HepG2 (cell line): ENCODE measurements around the gene HDGFL3. TPM values are rescaled to one million over a fixed set of nuclear protein-coding genes. Genes with fewer than 3 reads are reported as not detected.

Experiments
- ATAC-seq: fragments of 200-7000 bp; cut with Tn5 transposase; 3 replicates; pipeline ENCODE4 v1.9.1; 2020; ENCODE audit warnings: mild to moderate bottlenecking, moderate library complexity
- BruUV-seq: library from RNA; stranded (reverse); fragments of 400-500 nt; replicated peaks from 2 replicates; lab custom pipeline; 2021; lab: Mats Ljungman, UMichigan
- CTCF ChIA-PET: fragments of 300-600 bp; formaldehyde crosslinking; extraction: SDS; loops from one replicate; lab custom pipeline; 2021; ENCODE audit warnings: low total read pairs, inconsistent platforms, low intra/inter-chr PET ratio; lab: Yijun Ruan, JAX
- POLR2A ChIA-PET: fragments of 350-600 bp; sonication (Branson Sonifier 250); formaldehyde crosslinking; loops from one replicate; lab custom pipeline; 2020; ENCODE audit warnings: antibody characterized with exemption, inconsistent platforms; lab: Yijun Ruan, JAX
- DNase-seq: peaks from one replicate; pipeline ENCODE4 v3.0.0-alpha.2; 2015; ENCODE audit warnings: low spot score
- FAIRE-seq: peaks from 3 replicates; lab custom pipeline; 2011; peaks lifted over from hg19 to GRCh38; lab: Jason Lieb, UNC
- H2AFZ ChIP-seq: one replicate; pipeline ENCODE4 v1.6.1; 2011; ENCODE audit warnings: low read length, inconsistent platforms
- H3K27ac ChIP-seq: fragments of 300-600 bp; 3 replicates; pipeline ENCODE4 v1.8.0; 2011; ENCODE audit warnings: mixed run types, mild to moderate bottlenecking, mixed read lengths, low read length, inconsistent platforms; ENCODE audit not compliant: insufficient read depth; ENCODE audit errors: extremely low read length
- H3K27me3 ChIP-seq, 2 experiments: fragments of 200-600 bp in 1 of 2; 2 replicates in 1 of 2; 3 replicates in 1 of 2; pipeline versions ENCODE4 v1.6.0 to v1.8.0; 2011; ENCODE audit warnings: low read length in 2 of 2, mild to moderate bottlenecking in 2 of 2, moderate library complexity in 2 of 2, inconsistent platforms in 1 of 2; ENCODE audit not compliant: insufficient read depth in 2 of 2, control insufficient read depth in 1 of 2
- H3K36me3 ChIP-seq, 2 experiments: fragments of 200-600 bp in 1 of 2; replicated peaks in 1 of 2; 2 replicates in 1 of 2; 3 replicates in 1 of 2; pipeline versions ENCODE4 v1.5.1 to v1.8.0; 2011; ENCODE audit warnings: low read length in 2 of 2, inconsistent platforms in 1 of 2; ENCODE audit not compliant: insufficient read depth in 2 of 2, control insufficient read depth in 1 of 2
- H3K4me1 ChIP-seq: 2 replicates; pipeline ENCODE4 v1.5.1; 2012; ENCODE audit warnings: low read length, inconsistent platforms; ENCODE audit not compliant: insufficient read depth
- H3K4me2 ChIP-seq: 2 replicates; pipeline ENCODE4 v1.6.0; 2011; ENCODE audit warnings: low read depth, low read length, inconsistent platforms
- H3K4me3 ChIP-seq, 3 experiments: fragments of 200-600 bp in 1 of 3; sonication (generic), shearing (Covaris generic) in 1 of 3; replicated peaks in 1 of 3; 2 replicates each; pipeline ENCODE4 v1.5.1; 2011 to 2016; ENCODE audit warnings: low read length in 3 of 3, inconsistent platforms in 2 of 3, low read depth in 2 of 3, mild to moderate bottlenecking in 2 of 3, control low read depth in 1 of 3, mixed read lengths in 1 of 3; ENCODE audit not compliant: insufficient read depth in 1 of 3
- H3K79me2 ChIP-seq: one replicate; pipeline ENCODE4 v1.6.1; 2011; ENCODE audit warnings: low read length, inconsistent platforms; ENCODE audit not compliant: insufficient read depth
- H3K9ac ChIP-seq: 2 replicates; pipeline ENCODE4 v1.6.0; 2011; ENCODE audit warnings: mild to moderate bottlenecking, low read depth, low read length, inconsistent platforms; ENCODE audit not compliant: insufficient read depth
- H3K9me3 ChIP-seq: 2 replicates; pipeline ENCODE4 v1.5.1; 2012; ENCODE audit warnings: mild to moderate bottlenecking, low read length
- H4K20me1 ChIP-seq: 2 replicates; pipeline ENCODE4 v1.6.0; 2011; ENCODE audit warnings: inconsistent platforms, mild to moderate bottlenecking, low read length, moderate library complexity; ENCODE audit not compliant: insufficient read depth
- EZH2 ChIP-seq: conservative IDR thresholded peaks from 2 replicates; pipeline ENCODE4 v1.6.1; 2012; ENCODE audit warnings: mild to moderate bottlenecking, low read depth, low read length, moderate library complexity
- SRSF9 ChIP-seq: fragments of 200-400 bp; formaldehyde crosslinking; IDR thresholded peaks from 2 replicates; pipeline ENCODE4 v1.6.1; 2018; ENCODE audit warnings: borderline replicate concordance, mild to moderate bottlenecking, low read depth, low read length; ENCODE audit not compliant: insufficient read depth, poor library complexity, severe bottlenecking
- WGBS: methylation state at CpG from one replicate; pipeline ENCODE4 v1.1.6; 2017; ENCODE audit warnings: low lambda C conversion rate; 5-methylcytosine and 5-hydroxymethylcytosine counted together
- in situ Hi-C: cut with HindIII; loops from 2 replicates; pipeline ENCODE4 v1.10.0; 2017; ENCODE audit warnings: low pct_unique_long_range_greater_than_20kb; ENCODE audit not compliant: extremely low pct_ligation_motif_present
- intact Hi-C: fragments of 100-400 bp; cut with micrococcal nuclease; formaldehyde crosslinking; loops from one replicate; pipeline ENCODE4 v1.10.0; 2022; ENCODE audit not compliant: unreplicated experiment
- polyA plus RNA-seq, 8 experiments: library from polyadenylated mRNA; depleted of rRNA in 3 of 8; stranded (reverse) in 7 of 8; unstranded in 1 of 8; fragments of >200 nt; fragmentation: Illumina TruSeq in 4 of 8; extraction: Trizol in 4 of 8; gene quantifications; 2 replicates each; pipeline versions ENCODE4 v1.2.1 to v1.2.3, GENCODE V29; 2011 to 2016; ENCODE audit warnings: low read depth in 4 of 8, missing spikeins in 1 of 8, mixed read lengths in 1 of 8; ENCODE audit not compliant: insufficient read depth in 1 of 8
- total RNA-seq, 5 experiments: library from RNA; depleted of rRNA; stranded (reverse); fragments of >200 nt; fragmentation: Illumina TruSeq; extraction: Trizol; gene quantifications; 2 replicates each; pipeline ENCODE4 v1.2.3, GENCODE V29; 2016; ENCODE audit warnings: low read depth in 1 of 5
- TF ChIP-seq, protein P1 (sequence below): sonication (generic); formaldehyde crosslinking; IDR thresholded peaks from 2 replicates; pipeline ENCODE4 v1.5.1; 2020; ENCODE audit warnings: mild to moderate bottlenecking, missing genetic modification reagents, borderline replicate concordance
- TF ChIP-seq, protein P2 (sequence below): sonication (generic); formaldehyde crosslinking; conservative IDR thresholded peaks from 2 replicates; pipeline ENCODE4 v1.5.0; 2020; ENCODE audit warnings: missing genetic modification reagents

HDGFL3 gene
- total and polyA plus RNA-seq, 2 of the 13 experiments (the other 11 are each of a cell fraction or from before 2014, with no cell fraction given) = 0.07 to 0.09 TPM

DNA sequence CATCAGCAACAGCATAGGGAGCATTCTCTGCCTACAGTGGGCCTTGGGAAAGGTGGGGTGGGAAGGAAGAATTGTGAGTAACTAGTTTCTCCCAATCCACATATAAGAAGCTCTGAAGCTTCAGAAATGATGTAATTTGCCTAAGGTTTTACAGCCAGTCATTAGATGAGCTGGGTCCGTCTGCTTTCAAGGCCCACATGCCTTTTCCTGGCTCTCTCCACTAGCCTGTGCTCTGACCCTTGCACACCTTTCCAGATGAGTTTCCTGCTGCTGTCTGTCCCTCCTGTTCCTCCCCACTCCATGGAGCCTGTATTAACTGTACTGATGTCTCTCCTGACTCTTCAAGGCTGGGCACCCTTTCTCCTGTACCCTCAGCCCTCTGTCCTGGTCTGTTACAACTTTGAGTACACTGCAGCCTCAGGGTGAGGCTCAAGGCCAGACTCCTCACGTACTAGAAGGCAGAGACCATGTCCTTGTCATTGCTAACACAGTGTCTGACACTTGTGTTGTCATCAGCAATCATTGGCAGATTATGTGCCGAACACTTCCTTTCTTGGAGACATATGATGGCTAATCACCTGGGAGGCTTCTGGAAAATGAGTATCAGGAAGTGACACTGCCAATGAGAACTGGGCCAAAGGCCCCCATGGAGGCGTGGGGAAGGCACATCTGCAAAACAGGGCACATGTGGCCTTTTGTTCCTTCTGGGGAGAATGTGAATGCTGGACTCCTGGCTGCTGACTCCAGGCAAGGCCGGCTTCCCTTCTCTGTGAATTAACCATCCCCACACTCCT lies 93.5 kb downstream of the HDGFL3 start:
- CTCF ChIA-PET = no interaction called here

More for the DNA sequence above, 93.5 kb downstream of the HDGFL3 start:
- Histone ChIP-seq H3K9me3 (no peaks in the 10 kb centered on the region), H3K4me3 (no peak overlapping the region), H3K79me2 (no peaks in the 10 kb centered on the region), H3K9ac (no peak overlapping the region), H3K27ac (no peak overlapping the region), H4K20me1 (no peaks in the 10 kb centered on the region), H3K36me3 (no peaks in the 10 kb centered on the region), H3K27me3 (peaks cover 2 to 47% of the 10 kb centered on the region in 2 experiments; a peak in 3 of 5 replicates), H3K4me1 (no peaks in the 10 kb centered on the region), H2AFZ (no peak overlapping the region), H3K4me2 (no peak overlapping the region)
- intact Hi-C loops (no loop called here), in situ Hi-C loops (no loop called here)
- no TSS peak for BruUV-seq
- POLR2A ChIA-PET = no interaction called here
- ATAC-seq (no peak), DNase-seq (no peak), FAIRE-seq (no peak)
- WGBS = 26% methylated on average over 4 of the region's 5 CpGs
- TF ChIP-seq SRSF9 (no peak), EZH2 (no peak)
- TF ChIP-seq, protein P1, sequence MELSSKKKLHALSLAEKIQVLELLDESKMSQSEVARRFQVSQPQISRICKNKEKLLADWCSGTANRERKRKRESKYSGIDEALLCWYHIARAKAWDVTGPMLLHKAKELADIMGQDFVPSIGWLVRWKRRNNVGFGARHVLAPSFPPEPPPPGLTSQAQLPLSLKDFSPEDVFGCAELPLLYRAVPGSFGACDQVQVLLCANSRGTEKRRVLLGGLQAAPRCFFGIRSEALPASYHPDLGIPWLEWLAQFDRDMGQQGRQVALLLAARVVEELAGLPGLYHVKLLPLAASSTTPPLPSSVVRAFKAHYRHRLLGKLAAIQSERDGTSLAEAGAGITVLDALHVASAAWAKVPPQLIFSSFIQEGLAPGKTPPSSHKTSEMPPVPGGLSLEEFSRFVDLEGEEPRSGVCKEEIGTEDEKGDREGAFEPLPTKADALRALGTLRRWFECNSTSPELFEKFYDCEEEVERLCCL = no peak
- TF ChIP-seq, protein P2, sequence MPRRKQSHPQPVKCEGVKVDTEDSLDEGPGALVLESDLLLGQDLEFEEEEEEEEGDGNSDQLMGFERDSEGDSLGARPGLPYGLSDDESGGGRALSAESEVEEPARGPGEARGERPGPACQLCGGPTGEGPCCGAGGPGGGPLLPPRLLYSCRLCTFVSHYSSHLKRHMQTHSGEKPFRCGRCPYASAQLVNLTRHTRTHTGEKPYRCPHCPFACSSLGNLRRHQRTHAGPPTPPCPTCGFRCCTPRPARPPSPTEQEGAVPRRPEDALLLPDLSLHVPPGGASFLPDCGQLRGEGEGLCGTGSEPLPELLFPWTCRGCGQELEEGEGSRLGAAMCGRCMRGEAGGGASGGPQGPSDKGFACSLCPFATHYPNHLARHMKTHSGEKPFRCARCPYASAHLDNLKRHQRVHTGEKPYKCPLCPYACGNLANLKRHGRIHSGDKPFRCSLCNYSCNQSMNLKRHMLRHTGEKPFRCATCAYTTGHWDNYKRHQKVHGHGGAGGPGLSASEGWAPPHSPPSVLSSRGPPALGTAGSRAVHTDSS (CRISPR knock-in tag) = no peak
